Natural killer cell (primary cell): ENCODE measurements around the gene DMRT2. TPM values are rescaled to one million over a fixed set of nuclear protein-coding genes. Genes with fewer than 3 reads are reported as not detected.

Experiments
- ATAC-seq, 3 donors: fragments of 150-1000 bp in 2 of 3; fragments of 200-7000 bp in 1 of 3; cut with Tn5 transposase; 1 replicate in 1 of 3; 2 replicates in 2 of 3; pipeline ENCODE4 v1.10.0; 2021; ENCODE audit warnings: mild to moderate bottlenecking in 2 of 3, moderate library complexity in 2 of 3
- DNase-seq, 2 donors: peaks; one replicate each; pipeline versions ENCODE4 v3.0.0 to v3.0.0-alpha.2; 2013 to 2021; ENCODE audit warnings: mixed read lengths in 1 of 2
- H3K27ac ChIP-seq: one replicate; pipeline ENCODE4 v1.5.1; 2013; ENCODE audit warnings: mild to moderate bottlenecking, low read length
- H3K27me3 ChIP-seq: one replicate; pipeline ENCODE4 v1.6.1; 2013; ENCODE audit warnings: low read length; ENCODE audit not compliant: control insufficient read depth, insufficient read depth
- H3K36me3 ChIP-seq: one replicate; pipeline ENCODE4 v1.6.1; 2013; ENCODE audit warnings: low read length; ENCODE audit not compliant: control insufficient read depth, insufficient read depth
- H3K4me1 ChIP-seq: one replicate; pipeline ENCODE4 v1.6.1; 2013; ENCODE audit warnings: low read length; ENCODE audit not compliant: control insufficient read depth, insufficient read depth
- H3K4me3 ChIP-seq: one replicate; pipeline ENCODE4 v1.5.1; 2013; ENCODE audit warnings: low read length
- H3K9me3 ChIP-seq: one replicate; pipeline ENCODE4 v1.6.1; 2013; ENCODE audit warnings: low read length; ENCODE audit not compliant: control insufficient read depth, insufficient read depth
- H3K27ac Mint-ChIP-seq, 2 donors: one replicate each; pipeline ENCODE4 v1.8.0; 2022; ENCODE audit warnings: mild to moderate bottlenecking in 2 of 2, mixed read lengths in 2 of 2, moderate library complexity in 1 of 2
- H3K27me3 Mint-ChIP-seq, 2 donors: one replicate each; pipeline ENCODE4 v1.8.0; 2022; ENCODE audit warnings: low read depth in 2 of 2, mixed read lengths in 2 of 2
- H3K36me3 Mint-ChIP-seq: one replicate; pipeline ENCODE4 v1.8.0; 2022; ENCODE audit warnings: mixed read lengths
- H3K4me1 Mint-ChIP-seq, 2 donors: one replicate each; pipeline ENCODE4 v1.8.0; 2022; ENCODE audit warnings: mixed read lengths in 2 of 2
- H3K4me3 Mint-ChIP-seq: one replicate; pipeline ENCODE4 v1.8.0; 2022; ENCODE audit warnings: mild to moderate bottlenecking, moderate library complexity, mixed read lengths
- H3K9me3 Mint-ChIP-seq, 2 donors: one replicate each; pipeline ENCODE4 v1.8.0; 2022; ENCODE audit warnings: mixed read lengths in 2 of 2
- CTCF ChIP-seq: fragments of 200-600 bp; IDR thresholded peaks from one replicate; pipeline ENCODE4 v1.8.0; 2022; ENCODE audit warnings: antibody characterized with exemption
- WGBS: methylation state at CpG from one replicate; pipeline ENCODE4 v1.1.7; 2013; ENCODE audit warnings: missing lambda C conversion rate; ENCODE audit not compliant: insufficient coverage; 5-methylcytosine and 5-hydroxymethylcytosine counted together
- intact Hi-C: fragments of 100-400 bp; cut with micrococcal nuclease; formaldehyde crosslinking; loops from one replicate; pipeline ENCODE4 v1.14.2; 2022
- total RNA-seq, 4 donors: library from RNA; stranded (reverse); fragments of 120-200 nt in 1 of 4; gene quantifications; one replicate each; pipeline versions ENCODE4 v1.2.3 to v1.2.4, GENCODE V29; 2013 to 2022

The DMRT2 gene
- total RNA-seq, 3 donors from 2014 or later (not counting 1 experiment from before 2014, with no cell fraction given), result not detected

GRCh38 chr9:1083325-1083913 is 33.3 kb downstream of the DMRT2 start:
- Mint-ChIP-seq H3K27me3 (peaks cover 6 to 42% of the 10 kb centered on the region in 2 donors), H3K27ac (no peak overlapping the region), H3K36me3 (no peaks in the 10 kb centered on the region), H3K4me3 (no peak overlapping the region), H3K4me1 (no peaks in the 10 kb centered on the region), H3K9me3 (no peaks in the 10 kb centered on the region)
- intact Hi-C loops, result no loop called here
- ATAC-seq (no peak), DNase-seq (no peak)
- Histone ChIP-seq H3K36me3 (no peaks in the 10 kb centered on the region), H3K27ac (no peak overlapping the region), H3K4me3 (no peak overlapping the region), H3K27me3 (no peaks in the 10 kb centered on the region), H3K9me3 (no peaks in the 10 kb centered on the region), H3K4me1 (no peaks in the 10 kb centered on the region)
- TF ChIP-seq CTCF, result no peak
- WGBS, result 23% methylated on average over 13 of the region's 13 CpGs

GRCh38 chr9:1085086-1085485 is 34.9 kb downstream of the DMRT2 start:
- Histone ChIP-seq H3K9me3 (no peaks in the 10 kb centered on the region), H3K4me1 (no peaks in the 10 kb centered on the region), H3K27me3 (no peaks in the 10 kb centered on the region), H3K27ac (no peak overlapping the region), H3K4me3 (no peak overlapping the region), H3K36me3 (no peaks in the 10 kb centered on the region)
- intact Hi-C loops, result no loop called here
- WGBS, result 87% methylated on average over 4 of the region's 4 CpGs
- H3K4me1 Mint-ChIP-seq, result no peaks in the 10 kb centered on the region
- ATAC-seq (no peak), DNase-seq (no peak)
- H3K27me3 Mint-ChIP-seq, result peaks cover 8 to 48% of the 10 kb centered on the region in 2 donors
- H3K36me3 Mint-ChIP-seq, result no peaks in the 10 kb centered on the region
- no peak overlapping the region for H3K4me3 Mint-ChIP-seq
- no peak overlapping the region for H3K27ac Mint-ChIP-seq
- no peak for TF ChIP-seq CTCF
- H3K9me3 Mint-ChIP-seq, result no peaks in the 10 kb centered on the region

- H3K4me3 ChIP-seq, result no peak overlapping the region
- no peaks in the 10 kb centered on the region for H3K4me1 ChIP-seq
- Mint-ChIP-seq H3K9me3 (no peaks in the 10 kb centered on the region), H3K27me3 (peaks cover 12 to 52% of the 10 kb centered on the region in 2 donors), H3K27ac (no peak overlapping the region), H3K4me1 (no peaks in the 10 kb centered on the region), H3K4me3 (no peak overlapping the region), H3K36me3 (peaks cover 5% of the 10 kb centered on the region)
- intact Hi-C loops, result no loop called here
- H3K27ac ChIP-seq, result no peak overlapping the region
- H3K9me3 ChIP-seq, result no peaks in the 10 kb centered on the region
- 73% methylated on average over 3 of the region's 3 CpGs for WGBS
- ATAC-seq (no peak), DNase-seq (no peak)
- no peaks in the 10 kb centered on the region for H3K27me3 ChIP-seq
- H3K36me3 ChIP-seq, result no peaks in the 10 kb centered on the region
- no peak for TF ChIP-seq CTCF
Observed at GRCh38 chr9:1086517-1086916, 36.4 kb downstream of the DMRT2 start.
